ENCODE results near the gene CDKAL1.

DNA sequence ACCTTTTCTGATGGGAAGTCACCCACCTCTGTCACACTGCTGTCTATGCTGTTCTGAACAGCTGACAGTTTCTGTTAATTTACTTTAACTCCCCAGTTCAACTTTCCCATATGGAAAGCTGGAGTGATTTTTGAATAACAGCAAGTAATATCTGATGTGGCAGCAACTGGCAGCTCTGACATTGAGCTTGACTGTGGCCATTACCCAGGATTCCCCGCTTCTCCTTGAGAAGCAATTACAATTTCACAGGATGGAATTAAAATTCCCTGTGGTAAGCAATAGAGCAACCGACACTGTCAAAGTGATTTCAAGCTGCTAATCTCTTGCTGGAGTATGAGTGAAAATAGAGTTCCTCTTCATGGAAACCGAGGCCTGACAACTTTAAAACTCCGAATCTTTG lies 711.2 kb downstream of the CDKAL1 start:
- no peak for TF ChIP-seq NFIC (IDR thresholded peaks at IDR 0.05)
- TF ChIP-seq EGR1 (IDR thresholded peaks at IDR 0.05): no peak
- no peak for TF ChIP-seq EP300 (IDR thresholded peaks at IDR 0.05; ENCODE audit: borderline replicate concordance)
- no peak for TF ChIP-seq RAD21 (IDR thresholded peaks at IDR 0.05; ENCODE audit: low read depth)
- no peak for TF ChIP-seq TAF1 (IDR thresholded peaks at IDR 0.05; ENCODE audit: low read depth)
- TF ChIP-seq, protein P1, sequence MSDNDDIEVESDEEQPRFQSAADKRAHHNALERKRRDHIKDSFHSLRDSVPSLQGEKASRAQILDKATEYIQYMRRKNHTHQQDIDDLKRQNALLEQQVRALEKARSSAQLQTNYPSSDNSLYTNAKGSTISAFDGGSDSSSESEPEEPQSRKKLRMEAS (IDR thresholded peaks at IDR 0.05): no peak
- no peak for TF ChIP-seq TEAD4 (IDR thresholded peaks at IDR 0.05)
- no peak for TF ChIP-seq YY1 (IDR thresholded peaks at IDR 0.05; ENCODE audit: low read depth)
- TF ChIP-seq, protein P2, sequence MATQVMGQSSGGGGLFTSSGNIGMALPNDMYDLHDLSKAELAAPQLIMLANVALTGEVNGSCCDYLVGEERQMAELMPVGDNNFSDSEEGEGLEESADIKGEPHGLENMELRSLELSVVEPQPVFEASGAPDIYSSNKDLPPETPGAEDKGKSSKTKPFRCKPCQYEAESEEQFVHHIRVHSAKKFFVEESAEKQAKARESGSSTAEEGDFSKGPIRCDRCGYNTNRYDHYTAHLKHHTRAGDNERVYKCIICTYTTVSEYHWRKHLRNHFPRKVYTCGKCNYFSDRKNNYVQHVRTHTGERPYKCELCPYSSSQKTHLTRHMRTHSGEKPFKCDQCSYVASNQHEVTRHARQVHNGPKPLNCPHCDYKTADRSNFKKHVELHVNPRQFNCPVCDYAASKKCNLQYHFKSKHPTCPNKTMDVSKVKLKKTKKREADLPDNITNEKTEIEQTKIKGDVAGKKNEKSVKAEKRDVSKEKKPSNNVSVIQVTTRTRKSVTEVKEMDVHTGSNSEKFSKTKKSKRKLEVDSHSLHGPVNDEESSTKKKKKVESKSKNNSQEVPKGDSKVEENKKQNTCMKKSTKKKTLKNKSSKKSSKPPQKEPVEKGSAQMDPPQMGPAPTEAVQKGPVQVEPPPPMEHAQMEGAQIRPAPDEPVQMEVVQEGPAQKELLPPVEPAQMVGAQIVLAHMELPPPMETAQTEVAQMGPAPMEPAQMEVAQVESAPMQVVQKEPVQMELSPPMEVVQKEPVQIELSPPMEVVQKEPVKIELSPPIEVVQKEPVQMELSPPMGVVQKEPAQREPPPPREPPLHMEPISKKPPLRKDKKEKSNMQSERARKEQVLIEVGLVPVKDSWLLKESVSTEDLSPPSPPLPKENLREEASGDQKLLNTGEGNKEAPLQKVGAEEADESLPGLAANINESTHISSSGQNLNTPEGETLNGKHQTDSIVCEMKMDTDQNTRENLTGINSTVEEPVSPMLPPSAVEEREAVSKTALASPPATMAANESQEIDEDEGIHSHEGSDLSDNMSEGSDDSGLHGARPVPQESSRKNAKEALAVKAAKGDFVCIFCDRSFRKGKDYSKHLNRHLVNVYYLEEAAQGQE (IDR thresholded peaks at IDR 0.05; ENCODE audit: low read depth): no peak
- TF ChIP-seq, protein P3, sequence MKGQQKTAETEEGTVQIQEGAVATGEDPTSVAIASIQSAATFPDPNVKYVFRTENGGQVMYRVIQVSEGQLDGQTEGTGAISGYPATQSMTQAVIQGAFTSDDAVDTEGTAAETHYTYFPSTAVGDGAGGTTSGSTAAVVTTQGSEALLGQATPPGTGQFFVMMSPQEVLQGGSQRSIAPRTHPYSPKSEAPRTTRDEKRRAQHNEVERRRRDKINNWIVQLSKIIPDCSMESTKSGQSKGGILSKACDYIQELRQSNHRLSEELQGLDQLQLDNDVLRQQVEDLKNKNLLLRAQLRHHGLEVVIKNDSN (IDR thresholded peaks at IDR 0.05): no peak
- TF ChIP-seq CEBPB (IDR thresholded peaks at IDR 0.05): no peak
- TF ChIP-seq TCF12 (IDR thresholded peaks at IDR 0.05; ENCODE audit: low read depth): no peak
- no peak for TF ChIP-seq FOXM1 (IDR thresholded peaks at IDR 0.05; ENCODE audit: borderline replicate concordance, low read depth)
- no peak for TF ChIP-seq CREB1 (IDR thresholded peaks at IDR 0.05; ENCODE audit: low read depth)
